ENCODE measurements around the gene MSRB3. TPM values are rescaled to one million over a fixed set of nuclear protein-coding genes. Genes with fewer than 3 reads are reported as not detected.

MSRB3 gene
- total and polyA plus RNA-seq, 7 donors = 15.4 to 64.1 (median 48.3) TPM

DNA sequence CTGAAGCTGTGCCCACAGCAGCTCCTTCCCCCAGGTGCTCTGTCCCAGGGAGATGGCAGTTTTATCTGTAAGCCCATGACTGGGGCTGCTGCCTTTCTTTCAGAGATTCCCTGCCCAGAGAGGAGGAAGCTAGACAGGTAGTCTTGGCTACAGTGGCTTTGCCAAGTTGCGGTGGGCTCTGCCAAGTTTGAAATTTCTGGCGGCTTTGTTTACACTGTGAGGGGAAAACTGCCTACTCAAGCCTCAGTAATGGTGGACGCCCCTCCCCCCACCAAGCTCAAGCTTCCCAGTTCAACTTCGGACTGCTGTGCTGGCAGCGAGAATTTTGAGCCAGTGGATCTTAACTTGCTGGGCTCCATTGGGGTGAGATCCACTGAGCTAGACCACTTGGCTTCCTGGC lies 124.7 kb downstream of the MSRB3 start:
- Histone ChIP-seq H3K36me3 (ENCODE audit: insufficient read depth in 1 of 2, low read depth in 1 of 2) (no peaks in the 10 kb centered on the region), H3K4me3 (no peak overlapping the region), H3K4me1 (no peaks in the 10 kb centered on the region), H3K27me3 (ENCODE audit: insufficient read depth in 3 of 3, low read length in 2 of 3) (no peaks in the 10 kb centered on the region), H3K27ac (no peak overlapping the region), H3K9me3 (peaks cover 7% of the 10 kb centered on the region)
- WGBS, 3 donors = 59 to 78% (median 77%) methylated on average over 5 of the region's 5 CpGs
- ATAC-seq = no peak
- TF ChIP-seq, protein P1, sequence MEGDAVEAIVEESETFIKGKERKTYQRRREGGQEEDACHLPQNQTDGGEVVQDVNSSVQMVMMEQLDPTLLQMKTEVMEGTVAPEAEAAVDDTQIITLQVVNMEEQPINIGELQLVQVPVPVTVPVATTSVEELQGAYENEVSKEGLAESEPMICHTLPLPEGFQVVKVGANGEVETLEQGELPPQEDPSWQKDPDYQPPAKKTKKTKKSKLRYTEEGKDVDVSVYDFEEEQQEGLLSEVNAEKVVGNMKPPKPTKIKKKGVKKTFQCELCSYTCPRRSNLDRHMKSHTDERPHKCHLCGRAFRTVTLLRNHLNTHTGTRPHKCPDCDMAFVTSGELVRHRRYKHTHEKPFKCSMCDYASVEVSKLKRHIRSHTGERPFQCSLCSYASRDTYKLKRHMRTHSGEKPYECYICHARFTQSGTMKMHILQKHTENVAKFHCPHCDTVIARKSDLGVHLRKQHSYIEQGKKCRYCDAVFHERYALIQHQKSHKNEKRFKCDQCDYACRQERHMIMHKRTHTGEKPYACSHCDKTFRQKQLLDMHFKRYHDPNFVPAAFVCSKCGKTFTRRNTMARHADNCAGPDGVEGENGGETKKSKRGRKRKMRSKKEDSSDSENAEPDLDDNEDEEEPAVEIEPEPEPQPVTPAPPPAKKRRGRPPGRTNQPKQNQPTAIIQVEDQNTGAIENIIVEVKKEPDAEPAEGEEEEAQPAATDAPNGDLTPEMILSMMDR (IDR thresholded peaks at IDR 0.05) = no peak
- intact Hi-C loops (cut with DNase I) = no loop called here
- no peak for DNase-seq

DNA sequence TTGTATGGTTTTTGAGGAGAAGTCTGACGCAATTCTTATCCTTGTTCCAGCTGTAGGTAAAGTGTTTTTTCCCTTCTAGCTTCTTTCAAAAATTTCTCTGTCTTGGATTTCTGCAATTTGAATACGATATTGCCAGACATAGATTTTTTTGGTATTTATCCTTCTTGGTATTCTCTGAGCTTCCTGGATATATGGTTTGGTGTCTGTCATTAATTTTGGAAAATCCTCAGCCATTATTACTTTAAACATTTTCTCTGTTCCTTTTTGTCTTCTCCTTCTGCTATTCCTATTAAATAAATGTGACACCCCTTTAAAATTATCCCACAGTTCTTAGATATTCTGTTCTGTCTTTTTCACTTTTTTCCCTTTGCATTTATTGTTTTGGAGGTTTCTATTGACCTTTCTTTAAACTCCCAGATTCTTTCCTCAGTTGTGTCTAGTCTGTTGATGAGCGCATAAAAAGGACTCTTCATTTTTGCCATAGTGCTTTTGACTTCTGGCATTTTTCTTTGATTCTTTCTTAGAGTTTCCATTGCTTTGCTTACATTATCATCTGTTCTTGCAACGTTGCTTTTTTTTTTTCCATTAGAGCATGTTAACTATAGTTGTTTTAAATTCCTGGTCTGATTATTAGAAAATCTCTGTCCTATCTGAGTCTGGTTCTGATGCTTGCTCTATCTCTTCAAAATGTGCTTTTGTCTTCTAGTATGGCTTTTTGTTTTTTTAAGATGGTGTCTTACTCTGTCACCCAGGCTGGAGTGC lies 129.1 kb downstream of the MSRB3 start:
- Histone ChIP-seq H3K4me1 (no peaks in the 10 kb centered on the region), H3K27ac (no peak overlapping the region), H3K4me3 (no peak overlapping the region), H3K9me3 (no peaks in the 10 kb centered on the region), H3K27me3 (ENCODE audit: insufficient read depth in 3 of 3, low read length in 2 of 3) (no peaks in the 10 kb centered on the region), H3K36me3 (ENCODE audit: insufficient read depth in 1 of 2, low read depth in 1 of 2) (no peaks in the 10 kb centered on the region)
- DNase-seq (no peak), ATAC-seq (no peak)
- 88 to 93% (median 92%) methylated on average over 4 of the region's 4 CpGs for WGBS, 3 donors
- intact Hi-C loops (cut with DNase I) = no loop called here
- TF ChIP-seq, protein P1 (IDR thresholded peaks at IDR 0.05) = no peak

DNA sequence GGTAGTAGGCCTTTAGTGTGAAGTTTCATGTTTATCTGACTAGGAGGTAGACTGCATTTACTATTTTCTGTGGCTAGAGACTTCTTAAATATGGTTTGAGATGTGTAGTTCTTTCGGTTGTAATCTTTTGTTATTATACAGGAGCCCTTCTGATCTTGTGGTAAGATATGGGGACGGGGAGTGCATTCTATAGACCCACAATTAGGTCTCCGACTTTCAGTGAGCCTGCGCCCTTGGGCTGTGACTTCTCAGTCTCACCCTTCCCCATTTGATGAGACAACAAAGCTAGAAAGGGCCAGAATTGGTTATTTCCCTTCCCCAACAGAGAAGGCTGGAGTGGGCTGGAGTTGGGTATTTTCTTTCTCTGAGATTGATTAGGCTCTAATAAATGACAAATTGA lies 130.0 kb downstream of the MSRB3 start:
- no peak for ATAC-seq
- WGBS, 3 donors = 92 to 96% (median 94%) methylated on average over 4 of the region's 4 CpGs

DNA sequence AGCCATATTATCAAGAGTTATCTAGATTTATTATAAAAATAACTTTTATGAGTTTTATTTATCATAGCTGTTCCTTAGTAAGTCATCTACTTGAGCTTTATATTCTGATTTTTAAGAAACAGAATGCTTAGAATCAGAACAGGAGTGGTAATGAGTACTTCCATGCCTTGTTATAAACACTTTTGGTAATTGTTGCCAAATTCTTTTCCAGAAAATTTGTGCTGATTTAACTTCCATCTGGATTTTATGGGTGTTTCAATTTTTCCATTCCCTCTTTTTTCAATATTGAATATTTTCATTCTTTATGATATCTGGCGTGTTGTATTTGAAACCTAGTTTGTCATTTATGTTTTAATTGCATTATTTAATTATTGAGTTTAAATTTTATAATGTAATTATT lies 131.2 kb downstream of the MSRB3 start:
- DNase-seq (no peak), ATAC-seq (no peak)
- Histone ChIP-seq H3K27me3 (ENCODE audit: insufficient read depth in 3 of 3, low read length in 2 of 3) (no peaks in the 10 kb centered on the region), H3K4me3 (no peak overlapping the region), H3K9me3 (no peaks in the 10 kb centered on the region), H3K36me3 (ENCODE audit: insufficient read depth in 1 of 2, low read depth in 1 of 2) (no peaks in the 10 kb centered on the region), H3K4me1 (no peaks in the 10 kb centered on the region), H3K27ac (no peak overlapping the region)
- intact Hi-C loops (cut with DNase I) = no loop called here
- WGBS, 3 donors = 85 to 88% (median 87%) methylated on average over 1 of the region's 1 CpG
- TF ChIP-seq, protein P1 (IDR thresholded peaks at IDR 0.05) = no peak

More for the DNA sequence above, 130.0 kb downstream of the MSRB3 start:
- no peak overlapping the region for H3K4me3 ChIP-seq
- DNase-seq = no peak
- H3K27ac ChIP-seq = no peak overlapping the region
- H3K4me1 ChIP-seq = no peaks in the 10 kb centered on the region
- TF ChIP-seq, protein P1 (IDR thresholded peaks at IDR 0.05) = no peak
- no peaks in the 10 kb centered on the region for H3K9me3 ChIP-seq
- intact Hi-C loops (cut with DNase I) = no loop called here
- no peaks in the 10 kb centered on the region for H3K27me3 ChIP-seq (ENCODE audit: insufficient read depth in 3 of 3, low read length in 2 of 3)
- no peaks in the 10 kb centered on the region for H3K36me3 ChIP-seq (ENCODE audit: insufficient read depth in 1 of 2, low read depth in 1 of 2)

DNA sequence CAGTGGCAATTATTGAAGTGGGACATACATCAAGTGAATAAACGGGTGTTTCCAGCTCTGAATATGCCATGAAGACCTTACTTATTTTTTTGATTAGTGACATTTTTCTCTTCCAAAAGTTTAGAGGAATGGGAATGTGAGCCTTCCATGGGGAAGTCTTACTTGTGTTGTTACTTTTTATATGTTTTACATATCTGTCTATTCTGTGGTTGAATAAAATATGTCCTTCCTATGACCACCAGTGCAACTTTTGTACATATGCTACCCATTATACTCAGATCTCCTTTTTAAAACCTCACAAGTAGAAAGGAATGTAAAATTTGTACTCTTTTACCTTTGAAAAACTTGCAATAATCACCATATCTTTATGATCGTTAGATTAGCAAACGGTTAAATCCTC lies 132.7 kb downstream of the MSRB3 start:
- no peaks in the 10 kb centered on the region for H3K36me3 ChIP-seq (ENCODE audit: insufficient read depth in 1 of 2, low read depth in 1 of 2)
- DNase-seq (no peak), ATAC-seq (no peak)
- H3K4me3 ChIP-seq = no peak overlapping the region
- no peaks in the 10 kb centered on the region for H3K4me1 ChIP-seq
- H3K27ac ChIP-seq = no peak overlapping the region
- no peaks in the 10 kb centered on the region for H3K9me3 ChIP-seq
- TF ChIP-seq, protein P1 (IDR thresholded peaks at IDR 0.05) = no peak
- intact Hi-C loops (cut with DNase I) = no loop called here
- 67 to 73% (median 67%) methylated on average over 3 of the region's 3 CpGs for WGBS, 3 donors
- H3K27me3 ChIP-seq (ENCODE audit: insufficient read depth in 3 of 3, low read length in 2 of 3) = no peaks in the 10 kb centered on the region
